NCI-H1694 (cell line): ENCODE results near the gene CEP120.
A peak's percentile ranks its signal among the peaks of the same experiment; 100 is the strongest.
"Not testable (repeated sequence)": the region's sequence is repeated elsewhere in the genome, so short reads cannot be mapped to it uniquely, and the experiment has no call there.

ENCODE experiments used
- DNase-seq: peaks from one replicate; lab custom pipeline; 2025; lab: John Stamatoyannopoulos, UW

Gene CEP120

DNA sequence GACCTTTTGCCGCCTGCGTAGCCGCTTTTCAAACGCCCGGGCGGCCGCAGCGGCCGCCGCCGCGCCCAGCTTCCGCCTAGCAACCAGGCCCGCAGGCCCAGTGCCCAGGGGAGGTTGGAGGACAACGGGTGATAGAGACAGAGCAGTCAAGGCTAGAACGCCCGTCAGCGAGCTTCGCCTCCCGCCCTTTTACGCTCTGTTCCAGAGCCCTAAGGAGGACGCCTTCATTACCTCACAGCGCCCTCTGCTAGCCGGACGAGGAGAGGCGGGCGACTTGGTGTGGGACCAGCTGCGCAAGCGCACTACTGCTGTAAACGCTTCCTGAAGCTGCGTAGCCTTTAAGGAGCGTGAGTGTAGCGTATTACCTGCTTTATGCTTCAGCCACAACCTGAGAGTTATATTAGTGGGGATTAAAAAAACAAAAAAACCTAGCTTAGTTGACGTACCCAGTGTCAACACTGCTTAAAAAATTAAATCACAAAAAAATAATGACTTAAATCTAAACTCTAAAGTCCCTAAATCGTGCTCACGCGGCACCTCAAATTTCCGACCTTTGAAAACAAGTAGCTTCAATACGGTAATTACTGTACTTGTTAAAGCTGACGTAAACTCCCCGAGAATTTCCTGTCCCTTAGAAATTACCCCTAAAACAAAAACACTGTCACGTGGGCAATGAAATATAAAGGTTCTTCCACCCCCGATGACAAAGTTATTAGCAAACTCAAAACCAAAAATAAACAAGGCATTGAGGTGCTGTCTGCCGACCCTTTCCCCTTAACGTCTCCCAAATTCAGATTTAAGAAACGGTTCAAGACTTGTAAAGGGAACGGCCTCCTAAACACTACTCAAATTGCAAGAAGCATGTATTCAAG is at the start of gene CEP120:
CEP120 (minus strand) TSS at position 126 of the 872 bp plus-strand sequence. CDS start 405 bp downstream, outside the sequence.
- peak; percentile 98 for DNase-seq

DNA sequence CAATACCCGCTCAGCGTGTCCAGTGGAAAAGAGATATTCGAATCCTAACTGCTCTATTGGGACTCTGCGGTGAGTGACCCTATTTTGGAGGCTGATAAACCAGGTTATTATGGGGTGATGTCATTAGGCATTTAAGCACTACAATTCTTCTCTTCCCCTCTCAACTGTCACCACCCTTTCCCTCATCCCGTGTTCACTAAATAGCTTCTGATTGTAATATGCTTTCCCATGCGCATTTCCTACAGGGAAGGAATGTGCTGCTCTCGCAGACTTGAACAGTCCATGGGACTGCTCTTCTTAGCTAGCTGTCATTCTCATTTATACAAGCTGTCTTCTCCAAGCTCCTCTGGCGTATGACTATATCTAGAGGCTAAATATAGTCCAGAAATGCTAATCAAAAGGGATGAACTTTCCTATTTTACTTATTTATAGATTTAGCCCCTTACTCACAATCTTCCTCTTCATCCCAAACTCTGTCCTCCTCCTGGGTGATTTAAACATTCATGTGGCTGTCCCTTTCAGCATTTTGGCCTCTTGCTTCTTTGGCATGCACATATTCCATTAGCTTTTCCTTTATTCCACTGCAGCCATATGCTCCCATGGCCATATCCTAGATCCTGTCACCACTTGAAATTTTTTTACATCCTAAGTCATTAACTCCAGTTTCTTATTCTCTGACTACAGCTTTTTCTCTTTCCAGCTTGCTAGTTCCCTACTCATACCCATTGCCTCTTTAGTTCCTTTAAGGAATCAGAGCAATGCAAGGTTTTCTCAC is 49.1 kb upstream of the CEP120 start:
- no peak for DNase-seq

DNA sequence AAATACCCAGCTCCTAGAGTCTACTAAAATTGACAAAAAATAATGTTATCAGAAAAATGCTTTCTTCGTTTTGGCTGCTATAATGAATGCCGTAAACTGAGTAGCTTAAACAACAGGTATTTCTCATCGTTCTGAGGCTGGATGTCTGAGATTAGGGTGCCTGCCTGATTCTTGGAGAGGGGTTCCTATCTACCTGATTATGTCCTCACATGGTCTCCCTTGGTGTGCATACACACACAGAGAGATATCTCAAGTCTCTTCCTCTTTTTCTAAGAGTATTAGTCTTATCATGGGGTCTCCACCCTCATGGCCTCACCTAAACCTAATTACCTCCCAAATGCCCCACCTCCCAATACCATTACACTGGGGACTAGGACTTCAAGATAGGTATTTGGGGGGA is 48.2 kb upstream of the CEP120 start:
- no peak for DNase-seq

DNA sequence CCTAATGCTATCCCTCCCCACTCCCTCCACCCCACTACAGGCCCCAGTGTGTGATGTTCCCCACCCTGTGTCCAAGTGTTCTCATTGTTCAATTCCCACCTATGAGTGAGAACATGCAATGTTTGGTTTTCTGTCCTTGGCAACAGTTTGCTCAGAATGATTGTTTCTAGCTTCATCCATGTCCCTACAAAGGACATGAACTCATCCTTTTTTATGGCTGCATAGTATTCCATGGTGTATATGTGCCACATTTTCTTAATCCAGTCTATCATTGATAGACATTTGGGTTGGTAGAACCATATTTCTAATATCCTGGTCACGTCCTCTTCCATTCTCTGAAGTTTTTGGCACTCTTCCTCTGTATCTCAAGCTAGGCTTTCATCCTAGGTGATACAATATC is 43.6 kb upstream of the CEP120 start:
- not testable (repeated sequence) for DNase-seq

GRCh38 chr5:123460296-123460729 is 37.1 kb upstream of the CEP120 start:
- DNase-seq, result no peak

DNA sequence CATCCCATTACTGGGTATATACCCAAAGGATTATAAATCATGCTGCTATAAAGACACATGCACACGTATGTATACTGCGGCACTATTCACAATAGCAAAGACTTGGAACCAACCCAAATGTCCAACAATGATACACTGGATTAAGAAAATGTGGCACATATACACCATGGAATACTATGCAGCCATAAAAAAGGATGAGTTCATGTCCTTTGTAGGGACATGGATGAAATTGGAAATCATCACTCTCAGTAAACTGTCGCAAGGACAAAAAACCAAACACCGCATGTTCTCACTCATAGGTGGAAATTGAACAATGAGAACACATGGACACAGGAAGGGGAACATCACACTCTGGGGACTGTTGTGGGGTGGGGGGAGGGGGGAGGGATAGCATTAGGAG is 35.8 kb upstream of the CEP120 start:
- not testable (repeated sequence) for DNase-seq

DNA sequence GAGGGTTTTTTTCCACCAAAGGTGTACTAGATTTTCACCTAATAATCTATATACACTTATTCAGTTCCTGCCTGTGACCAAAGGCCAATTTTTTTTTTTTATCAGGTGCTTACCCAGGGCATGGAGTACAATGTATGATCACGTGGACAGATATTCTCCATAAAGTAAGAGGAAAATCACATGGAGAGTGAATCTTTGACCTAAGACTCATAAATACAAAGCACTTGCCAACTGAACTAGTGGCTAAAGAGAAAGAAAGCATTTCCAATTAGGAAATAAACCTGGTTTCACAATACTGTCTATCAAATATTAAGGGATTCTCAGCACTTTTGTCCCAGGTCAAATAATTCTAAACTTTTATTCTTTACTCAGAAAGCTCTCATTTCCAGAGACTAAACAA is 33.0 kb upstream of the CEP120 start:
- DNase-seq, result no peak

DNA sequence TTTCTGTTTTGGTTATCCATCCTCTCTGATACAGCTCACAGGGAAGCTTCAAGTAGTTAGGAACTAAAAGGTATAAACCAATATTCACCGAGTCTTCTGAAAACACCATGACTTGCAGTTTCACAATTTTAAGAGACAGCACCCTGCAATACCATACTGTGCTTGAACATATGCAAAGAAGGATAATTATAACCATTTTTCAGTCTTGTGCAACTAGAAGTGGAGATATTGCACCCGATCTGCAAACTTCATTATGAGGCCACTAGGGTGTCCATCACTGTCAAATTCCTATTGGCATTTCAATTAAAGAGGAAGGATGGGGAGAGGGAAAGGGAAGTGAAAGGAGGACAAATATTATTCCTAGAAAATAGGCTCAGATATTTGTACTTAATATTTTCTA is 32.4 kb upstream of the CEP120 start:
- DNase-seq, result peak; percentile 51

GRCh38 chr5:123455095-123455494 is 31.9 kb upstream of the CEP120 start:
- peak; percentile 77 for DNase-seq

GRCh38 chr5:123454259-123454911 is 31.2 kb upstream of the CEP120 start:
- peak; percentile 46 for DNase-seq

- DNase-seq, result no peak
Observed at GRCh38 chr5:123452401-123452800, 29.2 kb upstream of the CEP120 start.

DNA sequence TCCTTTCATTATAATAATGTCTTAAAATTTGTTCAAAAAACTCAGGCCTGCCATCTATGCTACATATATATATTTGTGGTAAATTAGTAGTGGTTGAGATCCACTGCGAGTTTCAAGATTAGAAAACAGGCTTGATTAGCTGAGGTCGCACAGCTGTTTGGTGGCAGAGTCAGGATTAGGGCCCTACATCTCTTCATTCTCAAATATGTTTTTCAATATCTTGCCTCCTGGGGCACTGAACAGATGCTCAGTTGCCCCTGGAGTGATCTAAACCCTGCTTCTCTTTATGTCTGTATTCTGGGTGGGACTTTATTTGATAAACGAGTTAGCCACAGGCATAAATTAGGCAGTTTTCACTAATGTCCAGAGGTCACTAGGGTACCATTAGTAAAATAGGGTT is 27.8 kb upstream of the CEP120 start:
- DNase-seq, result peak; percentile 77

DNA sequence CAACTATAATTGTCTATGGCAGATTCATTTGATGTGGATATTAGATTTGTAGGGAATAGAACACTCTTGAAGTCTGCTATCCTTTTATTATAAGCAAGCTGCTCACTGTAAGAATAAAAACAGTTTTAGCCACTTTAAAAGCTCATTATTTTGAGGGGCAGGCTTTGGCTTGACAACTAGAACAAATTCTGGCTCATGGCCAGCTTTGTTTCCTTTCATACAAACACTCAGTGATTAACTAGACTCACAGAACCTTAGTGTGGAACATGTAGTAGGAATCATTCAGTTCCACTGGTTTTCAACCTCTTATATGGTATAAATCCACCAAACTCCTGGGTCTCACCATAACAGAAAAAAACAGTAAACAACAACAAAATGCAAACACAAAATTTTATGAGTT is 27.4 kb upstream of the CEP120 start:
- DNase-seq, result peak; percentile 97

- no peak for DNase-seq
Observed at GRCh38 chr5:123450114-123450513, 26.9 kb upstream of the CEP120 start.

GRCh38 chr5:123449424-123449974 is 26.3 kb upstream of the CEP120 start:
- no peak for DNase-seq

DNA sequence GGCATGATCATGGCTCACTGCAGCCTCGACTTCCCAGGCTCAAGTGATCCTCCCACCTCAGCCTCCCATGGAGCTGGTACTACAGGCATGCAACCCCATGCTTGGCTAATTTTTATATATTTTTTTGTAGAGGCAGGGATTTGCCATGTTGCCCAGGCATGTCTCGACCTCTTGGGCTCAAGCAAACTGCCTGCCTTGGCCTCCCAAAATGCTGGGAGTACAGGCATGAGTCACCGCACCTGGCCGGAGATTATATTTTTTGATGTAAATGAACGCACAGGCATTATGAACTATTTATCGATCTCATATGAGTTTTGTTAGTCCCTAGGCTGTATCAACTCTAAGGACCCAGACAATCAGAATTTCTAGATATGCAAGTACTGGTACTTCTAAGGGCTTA is 25.5 kb upstream of the CEP120 start:
- DNase-seq, result no peak

DNA sequence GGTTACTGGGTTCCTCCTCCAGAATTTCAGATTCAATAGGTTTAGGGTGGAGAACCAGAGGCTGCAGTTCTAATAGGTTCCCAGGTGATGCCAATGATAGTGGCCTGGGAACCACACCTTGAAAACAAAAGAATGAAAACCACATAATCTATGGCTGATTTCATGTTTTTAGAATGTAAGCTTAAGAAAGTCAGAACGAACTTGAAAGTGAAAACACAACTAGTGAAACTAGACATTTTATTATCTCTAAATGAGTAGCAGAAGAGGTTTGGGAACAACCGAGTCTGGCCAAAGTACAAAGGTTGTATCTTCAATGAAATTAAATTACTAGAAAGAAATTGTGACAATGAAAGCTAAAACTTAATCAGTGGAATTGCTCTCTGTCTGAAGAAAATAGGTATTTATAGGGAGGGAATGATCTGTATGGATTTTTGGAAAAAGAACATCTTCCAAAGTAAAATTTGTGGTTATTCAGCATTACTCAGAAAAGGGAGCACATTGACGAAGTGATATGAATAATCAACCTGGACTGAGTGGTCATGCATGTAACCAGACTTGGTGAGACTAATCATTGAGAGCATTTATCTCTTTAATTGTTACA is 24.9 kb upstream of the CEP120 start:
- DNase-seq, result no peak

GRCh38 chr5:123444016-123444415 is 20.8 kb upstream of the CEP120 start:
- no peak for DNase-seq

GRCh38 chr5:123441408-123441807 is 18.2 kb upstream of the CEP120 start:
- no peak for DNase-seq

GRCh38 chr5:123440456-123441181 is 17.4 kb upstream of the CEP120 start:
- no peak for DNase-seq

DNA sequence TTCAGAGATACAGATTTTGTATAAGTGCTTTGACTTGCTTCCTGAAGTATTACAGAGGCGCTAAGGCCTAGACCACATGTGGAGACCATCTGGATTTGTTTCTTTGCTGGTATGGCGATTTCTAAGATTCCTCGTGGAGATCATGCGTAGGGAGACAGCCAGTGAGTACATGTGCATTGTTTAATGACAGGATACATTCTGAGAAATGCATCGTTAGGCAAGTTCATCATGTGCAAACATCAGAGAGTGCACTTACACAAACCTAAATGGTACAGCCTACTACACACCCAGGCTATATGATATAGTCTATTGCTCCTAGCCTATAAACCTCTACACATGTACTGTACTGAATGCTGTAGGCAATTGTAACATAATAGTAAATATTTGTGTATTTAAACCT is 16.5 kb upstream of the CEP120 start:
- no peak for DNase-seq
